ENCODE measurements around the gene MRTFA. TPM values are rescaled to one million over a fixed set of nuclear protein-coding genes. Genes with fewer than 3 reads are reported as not detected.

The MRTFA gene
- total and polyA plus RNA-seq, 8 donors = 13.6 to 35.3 (median 24.1) TPM

DNA sequence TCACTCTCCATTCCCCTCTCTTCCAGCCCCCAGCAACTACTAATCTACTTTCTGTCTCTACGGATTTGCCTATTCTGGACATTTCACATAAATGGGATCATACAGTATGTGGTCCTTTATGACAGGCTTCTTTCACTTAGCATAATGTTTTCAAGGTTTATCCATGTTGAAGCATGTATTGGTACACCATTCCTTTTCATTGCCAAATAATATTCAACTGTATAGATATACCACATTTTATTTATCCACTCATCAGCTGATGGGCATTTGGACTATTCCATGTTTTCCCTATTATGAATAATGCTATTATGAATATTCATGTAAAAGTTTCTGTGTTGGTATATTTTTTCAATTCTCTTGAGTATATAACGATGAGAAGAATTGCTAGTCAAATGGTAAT, 54.5 kb downstream of the MRTFA start:
- TF ChIP-seq, protein P1, sequence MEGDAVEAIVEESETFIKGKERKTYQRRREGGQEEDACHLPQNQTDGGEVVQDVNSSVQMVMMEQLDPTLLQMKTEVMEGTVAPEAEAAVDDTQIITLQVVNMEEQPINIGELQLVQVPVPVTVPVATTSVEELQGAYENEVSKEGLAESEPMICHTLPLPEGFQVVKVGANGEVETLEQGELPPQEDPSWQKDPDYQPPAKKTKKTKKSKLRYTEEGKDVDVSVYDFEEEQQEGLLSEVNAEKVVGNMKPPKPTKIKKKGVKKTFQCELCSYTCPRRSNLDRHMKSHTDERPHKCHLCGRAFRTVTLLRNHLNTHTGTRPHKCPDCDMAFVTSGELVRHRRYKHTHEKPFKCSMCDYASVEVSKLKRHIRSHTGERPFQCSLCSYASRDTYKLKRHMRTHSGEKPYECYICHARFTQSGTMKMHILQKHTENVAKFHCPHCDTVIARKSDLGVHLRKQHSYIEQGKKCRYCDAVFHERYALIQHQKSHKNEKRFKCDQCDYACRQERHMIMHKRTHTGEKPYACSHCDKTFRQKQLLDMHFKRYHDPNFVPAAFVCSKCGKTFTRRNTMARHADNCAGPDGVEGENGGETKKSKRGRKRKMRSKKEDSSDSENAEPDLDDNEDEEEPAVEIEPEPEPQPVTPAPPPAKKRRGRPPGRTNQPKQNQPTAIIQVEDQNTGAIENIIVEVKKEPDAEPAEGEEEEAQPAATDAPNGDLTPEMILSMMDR (IDR thresholded peaks at IDR 0.05) = no peak
- intact Hi-C loops (cut with DNase I) = no loop called here

DNA sequence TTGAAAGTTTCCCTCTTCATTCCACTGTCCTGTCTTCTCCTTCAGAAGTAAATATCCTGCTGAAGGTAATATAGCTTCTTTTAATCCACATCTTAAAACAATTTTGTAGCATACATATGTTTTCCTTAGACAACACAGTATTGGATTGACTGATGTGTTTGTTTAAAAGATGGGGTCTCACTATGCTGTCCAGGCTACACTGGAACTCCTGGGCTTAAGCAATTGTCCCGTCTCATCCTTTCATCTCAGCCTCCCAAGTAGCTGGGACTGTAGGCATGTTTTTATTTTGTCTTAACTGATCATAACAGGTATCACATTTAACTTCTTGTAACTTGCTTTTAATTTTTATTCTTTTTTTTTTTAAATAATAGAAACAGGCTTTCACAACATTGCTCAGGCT, 55.9 kb downstream of the MRTFA start:
- TF ChIP-seq, protein P1 (IDR thresholded peaks at IDR 0.05) = no peak
- DNase-seq = no peak
- Histone ChIP-seq H3K4me1 (no peaks in the 10 kb centered on the region), H3K36me3 (no peaks in the 10 kb centered on the region), H3K4me3 (no peak overlapping the region), H3K27me3 (no peaks in the 10 kb centered on the region), H3K9me3 (no peaks in the 10 kb centered on the region), H3K27ac (no peak overlapping the region)
- intact Hi-C loops (cut with DNase I) = no loop called here
- 97 to 100% methylated on average over 1 of the region's 1 CpG for WGBS, 2 donors
- FAIRE-seq = no peak
- no peak for ATAC-seq

More for the DNA sequence above, 54.5 kb downstream of the MRTFA start:
- H3K27ac ChIP-seq = no peak overlapping the region
- no peaks in the 10 kb centered on the region for H3K9me3 ChIP-seq
- FAIRE-seq (no peak), DNase-seq (no peak), ATAC-seq (no peak)
- no peaks in the 10 kb centered on the region for H3K36me3 ChIP-seq
- H3K27me3 ChIP-seq = no peaks in the 10 kb centered on the region
- H3K4me3 ChIP-seq = no peak overlapping the region
- 95 to 97% methylated on average over 2 of the region's 2 CpGs for WGBS, 2 donors
- no peaks in the 10 kb centered on the region for H3K4me1 ChIP-seq

- no peak for ATAC-seq
- Histone ChIP-seq H3K27ac (no peak overlapping the region), H3K4me1 (peaks cover 0 to 4% (median 0%) of the 10 kb centered on the region in 3 donors), H3K9me3 (no peaks in the 10 kb centered on the region), H3K36me3 (no peaks in the 10 kb centered on the region), H3K4me3 (no peak overlapping the region), H3K27me3 (no peaks in the 10 kb centered on the region)
- no peak for DNase-seq
- WGBS, 2 donors = 97% methylated on average over 4 of the region's 4 CpGs
- intact Hi-C loops (cut with DNase I) = no loop called here
- TF ChIP-seq, protein P1 (IDR thresholded peaks at IDR 0.05) = no peak
- no peak for FAIRE-seq
Measured at GRCh38 chr22:40578171-40578570, 58.3 kb downstream of the MRTFA start.

- ATAC-seq (no peak), DNase-seq (no peak), FAIRE-seq (no peak)
- Histone ChIP-seq H3K4me3 (no peak overlapping the region), H3K9me3 (no peaks in the 10 kb centered on the region), H3K4me1 (peaks cover 0 to 4% (median 0%) of the 10 kb centered on the region in 3 donors), H3K36me3 (no peaks in the 10 kb centered on the region), H3K27ac (no peak overlapping the region), H3K27me3 (no peaks in the 10 kb centered on the region)
- TF ChIP-seq, protein P1 (IDR thresholded peaks at IDR 0.05) = no peak
- WGBS, 2 donors = 68 to 76% methylated on average over 2 of the region's 2 CpGs
- intact Hi-C loops (cut with DNase I) = no loop called here
Measured at GRCh38 chr22:40572976-40573375, 63.5 kb downstream of the MRTFA start.

GRCh38 chr22:40571887-40572286, 64.6 kb downstream of the MRTFA start:
- no peak for FAIRE-seq
- DNase-seq = no peak
- TF ChIP-seq, protein P1 (IDR thresholded peaks at IDR 0.05) = no peak
- Histone ChIP-seq H3K27me3 (no peaks in the 10 kb centered on the region), H3K4me3 (no peak overlapping the region), H3K27ac (no peak overlapping the region), H3K9me3 (no peaks in the 10 kb centered on the region), H3K36me3 (no peaks in the 10 kb centered on the region), H3K4me1 (peaks cover 0 to 4% (median 0%) of the 10 kb centered on the region in 3 donors)
- ATAC-seq = no peak
- 96 to 99% methylated on average over 3 of the region's 3 CpGs for WGBS, 2 donors
- intact Hi-C loops (cut with DNase I) = no loop called here
